GM21576 (cell line): ENCODE results near the gene SMYD4.
"Not testable (repeated sequence)": the region's sequence is repeated elsewhere in the genome, so short reads cannot be mapped to it uniquely, and the experiment has no call there.

ENCODE experiments used
- ATAC-seq: cut with Tn5 transposase; IDR thresholded peaks from one replicate; pipeline ENCODE4 v1.9.1; 2021; ENCODE audit warnings: mild to moderate bottlenecking, moderate library complexity; ENCODE audit not compliant: unreplicated experiment

The SMYD4 gene

GRCh38 chr17:1783834-1784611 lies 45.7 kb downstream of the SMYD4 start:
- ATAC-seq: no peak

- no peak for ATAC-seq
These were observed 46.4 kb downstream of the SMYD4 start for GRCh38 chr17:1783271-1783670.

- ATAC-seq: no peak
These were observed 47.5 kb downstream of the SMYD4 start for GRCh38 chr17:1782171-1782567.

- ATAC-seq: no peak
These were observed 50.1 kb downstream of the SMYD4 start for GRCh38 chr17:1779571-1780131.

- no peak for ATAC-seq
These were observed 52.8 kb downstream of the SMYD4 start for GRCh38 chr17:1776857-1777256.

- ATAC-seq: no peak
These were observed 53.4 kb downstream of the SMYD4 start for GRCh38 chr17:1776328-1776727.

GRCh38 chr17:1774390-1775176 lies 55.1 kb downstream of the SMYD4 start:
- ATAC-seq: no peak

GRCh38 chr17:1773696-1774181 lies 56.0 kb downstream of the SMYD4 start:
- no peak for ATAC-seq

GRCh38 chr17:1773000-1773695 lies 56.6 kb downstream of the SMYD4 start:
- ATAC-seq: not testable (repeated sequence)

- no peak for ATAC-seq
These were observed 59.8 kb downstream of the SMYD4 start for GRCh38 chr17:1769822-1770477.

GRCh38 chr17:1767358-1767757 lies 62.3 kb downstream of the SMYD4 start:
- no peak for ATAC-seq

GRCh38 chr17:1766382-1767135 lies 63.1 kb downstream of the SMYD4 start:
- ATAC-seq: no peak

GRCh38 chr17:1765576-1765975 lies 64.1 kb downstream of the SMYD4 start:
- no peak for ATAC-seq

GRCh38 chr17:1764705-1765104 lies 65.0 kb downstream of the SMYD4 start:
- ATAC-seq: not testable (repeated sequence)

GRCh38 chr17:1764284-1764683 lies 65.4 kb downstream of the SMYD4 start:
- ATAC-seq: no peak

GRCh38 chr17:1762901-1763898 lies 66.5 kb downstream of the SMYD4 start:
- no peak for ATAC-seq

- ATAC-seq: no peak
These were observed 67.3 kb downstream of the SMYD4 start for GRCh38 chr17:1762233-1762900.

- ATAC-seq: no peak
These were observed 70.2 kb downstream of the SMYD4 start for GRCh38 chr17:1759529-1759928.
